ENCODE results near the gene PSMG3.

PSMG3 gene

GRCh38 chr7:1569440-1569832 lies 396 bp downstream of the PSMG3 start:
- Histone ChIP-seq H3K27ac (ENCODE audit: extremely low read depth, low read depth, low read length) (peak overlapping the region; percentile 80), H3K4me1 (ENCODE audit: control insufficient read depth, insufficient read depth, low read length) (peaks cover 10% of the 10 kb centered on the region; the same call in 1 of the 2 replicates), H3K4me3 (ENCODE audit: low read depth, low read length) (peak overlapping the region; percentile 86), H3K36me3 (ENCODE audit: control insufficient read depth in 2 of 2, insufficient read depth in 1 of 2, low read length in 2 of 2) (peaks cover 10 to 21% of the 10 kb centered on the region in 2 experiments; a peak in 2 of 3 replicates), H3K9me3 (ENCODE audit: control insufficient read depth, insufficient read depth, low read depth, low read length) (no peaks in the 10 kb centered on the region)
- CTCF ChIA-PET = interaction anchor here (1.2 to 1.6 kb wide), 2 partner anchors 13 to 36 kb away, joined by 3 to 7 read pairs; partner anchors contain the start of gene TMEM184A
- POLR2A ChIA-PET = interaction anchor here (0.8 to 2.5 kb wide), 3 partner anchors 14 to 1140 kb away, joined by 3 to 15 read pairs (median 3); no protein-coding TSS in a partner anchor
- TF ChIP-seq ZBTB26 (tag by site-specific recombination; optimal IDR thresholded peaks at IDR 0.05) (peak; percentile 27), ZNF623 (tag by site-specific recombination; IDR thresholded peaks at IDR 0.05) (peak; percentile 51; the same call in 1 of the 2 replicates), ZNF121 (tag by site-specific recombination; IDR thresholded peaks at IDR 0.05) (peak; percentile 99), ZSCAN5A (tag by site-specific recombination; IDR thresholded peaks at IDR 0.05) (0 out of 2 replicates have a peak, but pooled peaks have one; percentile 30), ZNF658 (tag by site-specific recombination; IDR thresholded peaks at IDR 0.05) (no peak), ZNF2 (tag by site-specific recombination; IDR thresholded peaks at IDR 0.05) (0 out of 2 replicates have a peak, but pooled peaks have one; percentile 23), ZNF426 (tag by site-specific recombination; IDR thresholded peaks at IDR 0.05) (no peak), ZNF362 (tag by site-specific recombination; IDR thresholded peaks at IDR 0.05) (peak; percentile 74)

- H3K4me3 ChIP-seq (ENCODE audit: low read depth, low read length) = peak overlapping the region; percentile 86
- ChIA-PET POLR2A (no interaction called here), CTCF (interaction anchor here (1.2 to 1.6 kb wide), 2 partner anchors 13 to 35 kb away, joined by 3 to 7 read pairs; partner anchors contain the start of gene TMEM184A)
- H3K9me3 ChIP-seq (ENCODE audit: control insufficient read depth, insufficient read depth, low read depth, low read length) = no peaks in the 10 kb centered on the region
- H3K36me3 ChIP-seq (ENCODE audit: control insufficient read depth in 2 of 2, insufficient read depth in 1 of 2, low read length in 2 of 2) = peaks cover 10 to 23% of the 10 kb centered on the region in 2 experiments; a peak in 2 of 3 replicates
- H3K27ac ChIP-seq (ENCODE audit: extremely low read depth, low read depth, low read length) = peak overlapping the region; percentile 80; the same call in 1 of the 2 replicates
- H3K4me1 ChIP-seq (ENCODE audit: control insufficient read depth, insufficient read depth, low read length) = peaks cover 10% of the 10 kb centered on the region; the same call in 1 of the 2 replicates
- TF ChIP-seq ZNF513 (tag by site-specific recombination; IDR thresholded peaks at IDR 0.05) (no peak), ZNF37A (tag by site-specific recombination; IDR thresholded peaks at IDR 0.05) (no peak), ZNF558 (tag by site-specific recombination; IDR thresholded peaks at IDR 0.05) (no peak), ZNF350 (tag by site-specific recombination; IDR thresholded peaks at IDR 0.05) (no peak), ZNF48 (tag by site-specific recombination; IDR thresholded peaks at IDR 0.05) (no peak), ZBTB8A (tag by site-specific recombination; IDR thresholded peaks at IDR 0.05) (peak; percentile 46), SALL2 (tag by site-specific recombination; IDR thresholded peaks at IDR 0.05; ENCODE audit: borderline replicate concordance) (no peak), ZNF138 (tag by site-specific recombination; IDR thresholded peaks at IDR 0.05; ENCODE audit: borderline replicate concordance) (no peak), ZNF169 (tag by site-specific recombination; IDR thresholded peaks at IDR 0.05) (no peak), ZNF239 (tag by site-specific recombination; IDR thresholded peaks at IDR 0.05) (no peak), SP2 (tag by site-specific recombination; IDR thresholded peaks at IDR 0.05) (peak; percentile 21; the same call in 1 of the 2 replicates), ZBTB20 (tag by site-specific recombination; IDR thresholded peaks at IDR 0.05) (peak; percentile 52; the same call in 1 of the 2 replicates), ZNF600 (tag by site-specific recombination; IDR thresholded peaks at IDR 0.05) (peak; percentile 82), ZNF629 (tag by site-specific recombination; IDR thresholded peaks at IDR 0.05) (peak; percentile 93), ZBTB48 (tag by site-specific recombination; IDR thresholded peaks at IDR 0.05) (no peak), ZNF837 (tag by site-specific recombination; IDR thresholded peaks at IDR 0.05) (no peak), ZBTB10 (tag by site-specific recombination; IDR thresholded peaks at IDR 0.05) (no peak), ELK4 (IDR thresholded peaks at IDR 0.05; ENCODE audit: borderline replicate concordance, low read depth, low read length) (no peak), ZNF433 (tag by site-specific recombination; IDR thresholded peaks at IDR 0.05; ENCODE audit: low read depth) (no peak)
These were observed 816 bp downstream of the PSMG3 start for GRCh38 chr7:1569016-1569415.

Data from HEK293 (cell line).